Body of pancreas (tissue), 4 donors: ENCODE results near the gene WT1.

Source experiments
- POLR2A ChIP-seq, 3 donors: fragments of 450-650 bp; IDR thresholded peaks; one replicate each; pipeline ENCODE4 v1.6.1; 2016; ENCODE audit warnings: antibody characterized with exemption in 3 of 3, mild to moderate bottlenecking in 2 of 3
- TF ChIP-seq, protein P1 (sequence below), 7 experiments: fragments of 450-650 bp in 4 of 7; fragments of 200-600 bp in 3 of 7; sonication (generic) in 3 of 7; IDR thresholded peaks; one replicate each; pipeline ENCODE4 v1.5.1; 2016 to 2019; ENCODE audit warnings: antibody characterized with exemption in 7 of 7

DNA sequence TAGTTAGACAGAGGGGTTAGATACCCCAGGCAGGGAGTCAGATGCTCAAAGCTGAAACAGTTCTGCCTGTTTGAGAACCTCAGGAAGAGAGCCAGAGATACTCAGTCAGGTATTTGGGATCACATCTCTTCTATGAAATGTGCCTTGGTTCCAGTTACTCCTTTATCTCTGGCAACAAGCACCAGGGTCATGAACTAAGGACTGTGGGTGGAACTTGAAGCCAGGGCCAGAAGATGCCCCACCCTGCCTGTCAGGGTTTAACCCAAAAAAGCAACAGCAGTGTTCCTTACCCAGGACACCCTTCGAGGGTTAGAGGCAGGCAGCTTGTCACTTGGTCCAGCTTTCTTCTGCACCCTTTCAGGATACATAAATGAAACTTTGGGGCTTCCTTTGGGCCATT, 15.0 kb upstream of the WT1 start:
- TF ChIP-seq, protein P1, sequence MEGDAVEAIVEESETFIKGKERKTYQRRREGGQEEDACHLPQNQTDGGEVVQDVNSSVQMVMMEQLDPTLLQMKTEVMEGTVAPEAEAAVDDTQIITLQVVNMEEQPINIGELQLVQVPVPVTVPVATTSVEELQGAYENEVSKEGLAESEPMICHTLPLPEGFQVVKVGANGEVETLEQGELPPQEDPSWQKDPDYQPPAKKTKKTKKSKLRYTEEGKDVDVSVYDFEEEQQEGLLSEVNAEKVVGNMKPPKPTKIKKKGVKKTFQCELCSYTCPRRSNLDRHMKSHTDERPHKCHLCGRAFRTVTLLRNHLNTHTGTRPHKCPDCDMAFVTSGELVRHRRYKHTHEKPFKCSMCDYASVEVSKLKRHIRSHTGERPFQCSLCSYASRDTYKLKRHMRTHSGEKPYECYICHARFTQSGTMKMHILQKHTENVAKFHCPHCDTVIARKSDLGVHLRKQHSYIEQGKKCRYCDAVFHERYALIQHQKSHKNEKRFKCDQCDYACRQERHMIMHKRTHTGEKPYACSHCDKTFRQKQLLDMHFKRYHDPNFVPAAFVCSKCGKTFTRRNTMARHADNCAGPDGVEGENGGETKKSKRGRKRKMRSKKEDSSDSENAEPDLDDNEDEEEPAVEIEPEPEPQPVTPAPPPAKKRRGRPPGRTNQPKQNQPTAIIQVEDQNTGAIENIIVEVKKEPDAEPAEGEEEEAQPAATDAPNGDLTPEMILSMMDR (IDR thresholded peaks at IDR 0.05): no peak
- no peak for TF ChIP-seq POLR2A (IDR thresholded peaks at IDR 0.05)
